HG03045 (cell line): ENCODE data around the gene MIER2.

Source experiments
- ATAC-seq: cut with Tn5 transposase; IDR thresholded peaks from one replicate; pipeline ENCODE4 v1.9.1; 2021; ENCODE audit warnings: mild to moderate bottlenecking, moderate library complexity; ENCODE audit not compliant: unreplicated experiment

MIER2 gene

GRCh38 chr19:334296-335071 is 10.1 kb downstream of the MIER2 start:
- no peak for ATAC-seq

- no peak for ATAC-seq
These were observed 14.1 kb downstream of the MIER2 start for GRCh38 chr19:330503-330902.

- ATAC-seq, result no peak
These were observed 14.7 kb downstream of the MIER2 start for GRCh38 chr19:329876-330275.

GRCh38 chr19:328025-328505 is 16.5 kb downstream of the MIER2 start:
- no peak for ATAC-seq

- ATAC-seq, result no peak
These were observed 17.1 kb downstream of the MIER2 start for GRCh38 chr19:327291-328024.

GRCh38 chr19:326871-327270 is 17.7 kb downstream of the MIER2 start:
- no peak for ATAC-seq

- ATAC-seq, result no peak
These were observed 18.5 kb downstream of the MIER2 start for GRCh38 chr19:325937-326565.

- ATAC-seq, result no peak
These were observed 19.2 kb downstream of the MIER2 start for GRCh38 chr19:325173-325936.

- no peak for ATAC-seq
These were observed 19.9 kb downstream of the MIER2 start for GRCh38 chr19:324716-325115.

GRCh38 chr19:322616-323015 is 22.0 kb downstream of the MIER2 start:
- no peak for ATAC-seq

- no peak for ATAC-seq
These were observed 26.2 kb downstream of the MIER2 start for GRCh38 chr19:318509-318774.

- no peak for ATAC-seq
These were observed 26.7 kb downstream of the MIER2 start for GRCh38 chr19:317710-318508.

GRCh38 chr19:315811-316210 is 28.8 kb downstream of the MIER2 start:
- no peak for ATAC-seq

GRCh38 chr19:313988-314815 is 30.4 kb downstream of the MIER2 start:
- ATAC-seq, result no peak

- ATAC-seq, result no peak
These were observed 31.2 kb downstream of the MIER2 start for GRCh38 chr19:313169-313987.

- no peak for ATAC-seq
These were observed 32.8 kb downstream of the MIER2 start for GRCh38 chr19:311813-312261.

GRCh38 chr19:310781-311496 is 33.7 kb downstream of the MIER2 start:
- no peak for ATAC-seq

GRCh38 chr19:310141-310651 is 34.4 kb downstream of the MIER2 start:
- no peak for ATAC-seq
